Measurements from ENCODE around the gene ING2.

GRCh38 chr4:183541010-183541751 is 36.3 kb downstream of the ING2 start:
- TF ChIP-seq CSRNP3 (CRISPR knock-in tag; IDR thresholded peaks at IDR 0.05): no peak
- TF ChIP-seq RARB (CRISPR knock-in tag; IDR thresholded peaks at IDR 0.05): no peak
- no peak for TF ChIP-seq PATZ1 (CRISPR knock-in tag; IDR thresholded peaks at IDR 0.05; ENCODE audit: borderline replicate concordance)
- TF ChIP-seq GLIS3 (CRISPR knock-in tag; IDR thresholded peaks at IDR 0.05): no peak
- no peak for TF ChIP-seq ZFP30 (CRISPR knock-in tag; IDR thresholded peaks at IDR 0.05)
- no peak for TF ChIP-seq BACH2 (CRISPR knock-in tag; IDR thresholded peaks at IDR 0.05; ENCODE audit: borderline replicate concordance)
- TF ChIP-seq ZNF8 (CRISPR knock-in tag; IDR thresholded peaks at IDR 0.05): no peak
- TF ChIP-seq SNAI2 (CRISPR knock-in tag; IDR thresholded peaks at IDR 0.05): no peak

Measured in SK-N-SH treated with all-trans-retinoic acid at 6 μM for 48 hours (cell line).